BJ (cell line): ENCODE measurements around the gene CNTFR. TPM values are rescaled to one million over a fixed set of nuclear protein-coding genes. Genes with fewer than 3 reads are reported as not detected.
"Not testable (repeated sequence)": the region's sequence is repeated elsewhere in the genome, so short reads cannot be mapped to it uniquely, and the experiment has no call there.

Experiments
- CTCF ChIA-PET: fragments of 350-600 bp; formaldehyde crosslinking; extraction: SDS; loops from one replicate; lab custom pipeline; 2021; ENCODE audit warnings: antibody characterized with exemption, inconsistent platforms; lab: Yijun Ruan, JAX
- POLR2A ChIA-PET: fragments of 300-600 bp; sonication (Branson Sonifier 250); formaldehyde crosslinking; extraction: SDS; loops from one replicate; lab custom pipeline; 2021; ENCODE audit warnings: antibody characterized with exemption; lab: Charles Lee
- DNase-seq: peaks from one replicate; pipeline ENCODE4 v3.0.0-alpha.2; 2011; ENCODE audit warnings: low read depth
- H3K27me3 ChIP-seq: 2 replicates; pipeline ENCODE4 v1.6.0; 2011; ENCODE audit warnings: low read length; ENCODE audit not compliant: control insufficient read depth, insufficient read depth
- H3K36me3 ChIP-seq: 2 replicates; pipeline ENCODE4 v1.5.1; 2011; ENCODE audit warnings: low read length; ENCODE audit not compliant: control insufficient read depth, insufficient read depth
- H3K4me3 ChIP-seq: 2 replicates; pipeline ENCODE4 v1.5.1; 2011; ENCODE audit warnings: low read depth, mild to moderate bottlenecking, control low read depth, low read length
- polyA plus RNA-seq: library from polyadenylated mRNA; depleted of rRNA; stranded (reverse); fragments of >200 nt; gene quantifications from 2 replicates; pipeline ENCODE4 v1.2.3, GENCODE V29; 2011
- TF ChIP-seq, protein P1 (sequence below): IDR thresholded peaks from 2 replicates; pipeline ENCODE4 v1.5.1; 2011; ENCODE audit warnings: low read depth, mild to moderate bottlenecking, control low read depth, inconsistent platforms, low read length, moderate library complexity; ENCODE audit not compliant: insufficient read depth

CNTFR gene
- polyA plus RNA-seq, 1 experiment: 0.09 TPM

DNA sequence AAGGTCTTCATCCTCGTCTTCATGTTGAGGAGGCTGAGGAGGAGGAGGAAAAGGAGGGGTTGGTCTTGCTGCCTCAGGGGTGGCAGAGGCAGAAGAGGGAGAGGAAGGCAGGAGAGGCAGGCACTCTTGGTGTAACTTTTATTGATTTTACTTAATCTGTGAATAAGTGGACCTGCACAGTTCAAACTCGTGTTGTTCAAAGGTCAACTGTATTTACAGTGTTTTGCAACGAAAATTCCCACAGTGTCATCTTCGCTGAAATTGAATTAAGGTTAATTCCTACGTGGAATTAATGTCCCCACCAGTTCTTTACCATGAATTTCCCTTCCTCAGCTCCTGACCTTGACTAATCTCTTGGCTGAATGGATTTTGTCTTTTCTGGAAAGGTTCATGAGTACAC lies 45.5 kb downstream of the CNTFR start:
- no peak for DNase-seq
- TF ChIP-seq, protein P1, sequence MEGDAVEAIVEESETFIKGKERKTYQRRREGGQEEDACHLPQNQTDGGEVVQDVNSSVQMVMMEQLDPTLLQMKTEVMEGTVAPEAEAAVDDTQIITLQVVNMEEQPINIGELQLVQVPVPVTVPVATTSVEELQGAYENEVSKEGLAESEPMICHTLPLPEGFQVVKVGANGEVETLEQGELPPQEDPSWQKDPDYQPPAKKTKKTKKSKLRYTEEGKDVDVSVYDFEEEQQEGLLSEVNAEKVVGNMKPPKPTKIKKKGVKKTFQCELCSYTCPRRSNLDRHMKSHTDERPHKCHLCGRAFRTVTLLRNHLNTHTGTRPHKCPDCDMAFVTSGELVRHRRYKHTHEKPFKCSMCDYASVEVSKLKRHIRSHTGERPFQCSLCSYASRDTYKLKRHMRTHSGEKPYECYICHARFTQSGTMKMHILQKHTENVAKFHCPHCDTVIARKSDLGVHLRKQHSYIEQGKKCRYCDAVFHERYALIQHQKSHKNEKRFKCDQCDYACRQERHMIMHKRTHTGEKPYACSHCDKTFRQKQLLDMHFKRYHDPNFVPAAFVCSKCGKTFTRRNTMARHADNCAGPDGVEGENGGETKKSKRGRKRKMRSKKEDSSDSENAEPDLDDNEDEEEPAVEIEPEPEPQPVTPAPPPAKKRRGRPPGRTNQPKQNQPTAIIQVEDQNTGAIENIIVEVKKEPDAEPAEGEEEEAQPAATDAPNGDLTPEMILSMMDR: no peak
- Histone ChIP-seq H3K36me3 (no peaks in the 10 kb centered on the region), H3K4me3 (no peak overlapping the region), H3K27me3 (peaks cover 5% of the 10 kb centered on the region)
- CTCF ChIA-PET: interaction anchor here (1.4 to 1.6 kb wide), 2 partner anchors 48 to 140 kb away, joined by 5 read pairs; no protein-coding TSS in a partner anchor
- POLR2A ChIA-PET: interaction anchor here (0.6 kb wide), 1 partner anchor 165 kb away, joined by 6 read pairs; no protein-coding TSS in a partner anchor

GRCh38 chr9:34541540-34541939 lies 48.0 kb downstream of the CNTFR start:
- Histone ChIP-seq H3K27me3 (peaks cover 6% of the 10 kb centered on the region), H3K4me3 (no peak overlapping the region), H3K36me3 (no peaks in the 10 kb centered on the region)
- no peak for DNase-seq
- POLR2A ChIA-PET: no interaction called here
- CTCF ChIA-PET: interaction anchor here (0.9 kb wide), 1 partner anchor 17 kb away, joined by 3 read pairs; no protein-coding TSS in a partner anchor
- TF ChIP-seq, protein P1: no peak

- CTCF ChIA-PET: interaction anchor here (0.7 to 1.1 kb wide), 2 partner anchors 34 to 51 kb away, joined by 3 to 4 read pairs; no protein-coding TSS in a partner anchor
Observed at GRCh38 chr9:34540827-34541226, 48.7 kb downstream of the CNTFR start.

GRCh38 chr9:34536685-34537084 lies 52.8 kb downstream of the CNTFR start:
- ChIA-PET POLR2A (no interaction called here), CTCF (interaction anchor here (1.4 to 3.2 kb wide), 3 partner anchors 9 to 55 kb away, joined by 4 to 10 read pairs (median 7); no protein-coding TSS in a partner anchor)
- Histone ChIP-seq H3K27me3 (peaks cover 8% of the 10 kb centered on the region), H3K36me3 (no peaks in the 10 kb centered on the region), H3K4me3 (no peak overlapping the region)
- TF ChIP-seq, protein P1: no peak
- no peak for DNase-seq

More at GRCh38 chr9:34540827-34541226, 48.7 kb downstream of the CNTFR start:
- no peak overlapping the region for H3K4me3 ChIP-seq
- no peak for DNase-seq
- TF ChIP-seq, protein P1: no peak
- H3K36me3 ChIP-seq: no peaks in the 10 kb centered on the region
- POLR2A ChIA-PET: no interaction called here
- H3K27me3 ChIP-seq: peaks cover 8% of the 10 kb centered on the region

DNA sequence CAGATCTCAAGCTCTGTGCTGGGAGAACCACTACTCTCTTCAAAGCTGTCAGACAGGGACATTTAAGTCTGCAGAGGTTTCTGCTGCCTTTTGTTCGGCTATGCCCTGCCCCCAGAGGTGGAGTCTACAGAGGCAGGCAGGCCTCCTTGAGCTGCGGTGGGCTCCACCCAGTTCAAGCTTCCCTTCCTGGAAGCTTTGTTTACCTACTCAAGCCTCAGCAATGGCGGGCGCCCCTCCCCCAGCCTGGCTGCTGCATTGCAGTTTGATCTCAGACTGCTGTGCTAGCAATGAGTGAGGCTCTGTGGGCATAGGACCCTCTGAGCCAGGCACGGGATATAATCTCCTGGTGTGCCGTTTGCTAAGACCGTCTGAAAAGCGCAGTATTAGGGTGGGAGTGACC lies 57.5 kb downstream of the CNTFR start:
- POLR2A ChIA-PET, H3K4me3 ChIP-seq, H3K27me3 ChIP-seq, H3K36me3 ChIP-seq, DNase-seq: not testable (repeated sequence)
- CTCF ChIA-PET: interaction anchor here (1.2 kb wide), 1 partner anchor 16 kb away, joined by 4 read pairs; no protein-coding TSS in a partner anchor
